ENCODE data around the gene TMC3.

Gene TMC3

DNA sequence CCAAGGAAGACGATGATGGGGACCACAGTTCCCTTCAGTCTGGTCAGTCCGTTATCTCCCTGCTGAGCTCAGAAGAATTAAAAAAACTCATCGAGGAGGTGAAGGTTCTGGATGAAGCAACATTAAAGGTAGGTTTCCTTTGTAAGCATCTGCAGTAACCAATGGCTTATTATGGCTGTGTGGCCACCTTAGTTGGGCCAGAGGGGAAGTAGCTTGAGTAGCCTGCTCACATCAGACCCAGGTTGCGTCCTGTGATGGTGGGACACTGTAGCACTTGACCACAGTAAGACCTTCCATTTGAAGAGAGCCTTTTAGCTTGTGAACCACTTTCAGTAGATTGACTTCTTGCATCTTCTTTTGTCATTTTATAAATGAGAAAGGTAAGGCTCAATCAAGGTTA, 72.6 kb downstream of the TMC3 start:
- DNase-seq (ENCODE audit: low read depth in 4 of 4, low spot score in 1 of 4), result no peak

DNA sequence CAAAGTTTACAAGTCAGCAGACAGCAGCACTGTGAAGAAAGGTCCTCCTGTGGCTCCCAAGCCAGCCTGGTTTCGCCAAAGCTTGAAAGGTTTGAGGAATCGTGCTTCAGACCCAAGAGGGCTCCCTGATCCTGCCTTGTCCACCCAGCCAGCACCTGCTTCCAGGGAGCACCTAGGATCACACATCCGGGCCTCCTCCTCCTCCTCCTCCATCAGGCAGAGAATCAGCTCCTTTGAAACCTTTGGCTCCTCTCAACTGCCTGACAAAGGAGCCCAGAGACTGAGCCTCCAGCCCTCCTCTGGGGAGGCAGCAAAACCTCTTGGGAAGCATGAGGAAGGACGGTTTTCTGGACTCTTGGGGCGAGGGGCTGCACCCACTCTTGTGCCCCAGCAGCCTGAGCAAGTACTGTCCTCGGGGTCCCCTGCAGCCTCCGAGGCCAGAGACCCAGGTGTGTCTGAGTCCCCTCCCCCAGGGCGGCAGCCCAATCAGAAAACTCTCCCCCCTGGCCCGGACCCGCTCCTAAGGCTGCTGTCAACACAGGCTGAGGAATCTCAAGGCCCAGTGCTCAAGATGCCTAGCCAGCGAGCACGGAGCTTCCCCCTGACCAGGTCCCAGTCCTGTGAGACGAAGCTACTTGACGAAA, 74.3 kb downstream of the TMC3 start:
- DNase-seq (ENCODE audit: low read depth in 4 of 4, low spot score in 1 of 4), result no peak

DNA sequence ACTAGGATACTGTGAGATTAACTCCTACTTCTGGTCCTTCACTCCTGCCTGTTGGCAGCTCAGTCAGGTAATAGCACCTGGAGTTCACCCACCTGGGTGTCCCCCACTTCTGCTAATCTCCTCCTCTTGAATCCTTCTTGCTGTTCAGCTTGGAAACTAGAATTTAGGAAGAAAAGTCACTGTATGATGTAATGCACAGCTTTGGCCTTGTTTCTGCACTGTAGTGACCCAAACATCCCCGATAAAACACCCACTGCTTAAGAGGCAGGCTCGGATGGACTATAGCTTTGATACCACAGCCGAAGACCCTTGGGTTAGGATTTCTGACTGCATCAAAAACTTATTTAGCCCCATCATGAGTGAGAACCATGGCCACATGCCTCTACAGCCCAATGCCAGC, 74.9 kb downstream of the TMC3 start:
- DNase-seq (ENCODE audit: low read depth in 4 of 4, low spot score in 1 of 4), result no peak

DNA sequence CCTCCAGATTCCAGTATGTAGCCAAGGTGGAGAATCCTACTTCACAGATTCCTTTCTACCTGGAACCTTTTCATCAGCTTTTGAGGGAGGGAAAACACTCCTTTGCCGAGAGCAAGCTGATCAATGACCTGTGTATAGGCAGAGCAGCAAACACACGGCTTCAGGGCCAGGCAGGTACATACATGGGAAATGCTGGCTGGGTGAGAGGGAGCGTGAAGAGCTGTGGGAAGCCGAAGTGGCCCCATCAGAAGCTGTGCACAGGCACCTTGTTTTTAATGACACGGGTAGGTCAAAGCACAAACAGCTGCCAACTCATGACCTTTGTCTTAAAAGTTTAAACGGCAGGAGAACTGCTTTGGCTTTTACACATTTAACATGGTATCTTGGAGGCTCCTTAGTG, 75.4 kb downstream of the TMC3 start:
- DNase-seq (ENCODE audit: low read depth in 4 of 4, low spot score in 1 of 4), result no peak

DNA sequence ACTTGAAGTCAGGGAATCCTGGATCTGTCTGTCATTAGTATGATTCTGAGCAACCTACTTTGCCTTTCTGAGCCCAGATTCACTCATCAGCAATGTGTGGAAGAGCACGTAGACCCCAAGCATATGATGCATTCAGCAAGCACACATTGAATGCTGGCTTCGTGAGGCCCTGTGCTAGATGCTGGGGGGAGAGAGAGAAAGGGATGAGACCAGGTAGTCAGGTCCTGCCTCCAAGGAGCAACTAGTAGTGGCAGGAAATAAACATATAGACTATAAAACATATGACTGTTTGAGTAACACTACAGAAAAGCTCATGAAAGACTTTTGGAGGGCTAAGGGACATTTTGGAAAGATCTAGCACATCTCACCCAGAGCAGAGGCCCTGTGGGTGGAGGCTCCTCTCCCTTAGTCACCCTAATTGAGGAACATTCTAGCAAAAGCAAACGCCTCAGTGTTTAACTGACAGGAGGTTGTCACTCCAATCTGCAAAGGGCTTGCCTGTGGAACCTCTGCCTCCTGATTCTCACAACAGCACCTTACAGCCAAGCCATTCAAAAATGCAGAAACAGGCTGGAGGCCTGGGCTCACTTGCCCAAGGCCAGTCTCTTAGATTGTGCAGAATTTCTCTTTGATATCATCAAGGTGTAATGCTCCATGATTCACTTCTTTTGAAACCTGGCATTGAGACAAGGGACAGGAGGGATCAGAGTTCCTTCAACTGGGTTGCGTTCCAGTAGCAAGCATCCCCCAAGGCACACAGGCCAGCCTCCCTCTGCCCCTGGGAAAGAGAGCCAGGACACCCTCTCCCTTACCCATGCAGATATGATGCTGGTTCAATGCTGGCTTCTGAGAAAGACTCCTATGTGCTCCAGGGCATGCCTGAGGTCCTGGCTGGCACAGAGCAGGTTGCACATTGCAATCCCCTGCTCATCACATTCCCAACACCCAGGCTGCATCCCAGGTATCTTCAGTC, 76.1 kb downstream of the TMC3 start:
- no peak for DNase-seq (ENCODE audit: low read depth in 4 of 4, low spot score in 1 of 4)

DNA sequence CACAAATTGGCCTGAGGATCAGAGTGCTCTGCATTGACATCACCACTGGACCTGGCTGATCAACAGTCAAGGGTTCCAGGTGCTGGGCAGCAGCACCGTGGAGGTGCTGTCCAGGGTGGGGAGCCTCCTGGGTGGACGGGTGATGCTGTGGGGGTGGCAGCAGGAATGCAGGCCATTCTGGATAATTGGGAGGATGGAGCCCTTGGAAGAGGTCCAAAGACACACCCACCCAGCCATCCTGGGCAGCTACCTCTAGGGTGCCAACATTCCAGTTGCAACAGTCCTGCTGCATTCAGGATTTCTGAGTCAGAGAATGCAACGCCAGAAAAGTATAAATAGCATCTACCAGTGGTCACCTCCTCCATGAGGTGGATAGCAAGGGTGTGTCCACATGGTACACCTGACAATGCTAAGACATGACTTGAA, 76.9 kb downstream of the TMC3 start:
- no peak for DNase-seq (ENCODE audit: low read depth in 4 of 4, low spot score in 1 of 4)

DNA sequence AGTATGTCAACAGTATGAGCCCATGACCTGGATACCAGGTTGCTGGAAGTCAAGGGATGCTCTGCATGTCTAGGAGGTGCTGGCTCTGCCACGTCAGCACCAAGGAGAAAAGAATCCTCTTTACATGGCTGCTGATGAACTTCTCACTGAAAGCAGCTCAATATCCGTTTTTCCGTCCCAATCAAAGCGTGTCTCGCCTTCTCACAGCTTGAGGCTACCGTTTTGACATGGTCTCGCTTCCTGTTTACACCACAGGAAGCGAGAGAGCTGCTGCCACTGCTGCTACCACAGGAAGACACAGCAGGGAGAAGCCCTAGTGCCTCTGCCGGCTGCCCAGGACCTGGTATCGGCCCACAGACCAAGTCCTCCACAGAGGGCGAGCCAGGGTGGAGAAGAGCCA, 77.3 kb downstream of the TMC3 start:
- DNase-seq (ENCODE audit: low read depth in 4 of 4, low spot score in 1 of 4), result peak; percentile 30 to 58 (median 46)

DNA sequence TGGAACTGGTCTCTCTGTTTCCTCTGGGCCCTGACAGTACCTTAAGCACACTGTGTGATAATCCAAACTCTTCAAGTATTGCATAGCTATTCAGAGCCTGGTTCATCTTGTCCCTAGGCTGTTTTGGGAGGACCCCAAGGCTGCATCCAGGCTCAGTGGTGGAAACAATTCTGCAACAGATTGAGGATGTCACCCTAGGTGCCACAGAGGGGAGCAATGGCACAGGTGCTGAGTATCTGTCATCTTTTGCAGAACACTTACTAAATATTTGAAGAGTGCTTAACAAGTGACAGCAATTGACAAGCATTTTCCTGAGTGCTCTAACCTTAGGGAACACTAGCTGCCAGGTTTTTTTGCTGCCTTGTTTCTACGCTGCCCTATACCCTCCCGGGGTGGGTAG, 77.8 kb downstream of the TMC3 start:
- DNase-seq (ENCODE audit: low read depth in 4 of 4, low spot score in 1 of 4), result no peak

DNA sequence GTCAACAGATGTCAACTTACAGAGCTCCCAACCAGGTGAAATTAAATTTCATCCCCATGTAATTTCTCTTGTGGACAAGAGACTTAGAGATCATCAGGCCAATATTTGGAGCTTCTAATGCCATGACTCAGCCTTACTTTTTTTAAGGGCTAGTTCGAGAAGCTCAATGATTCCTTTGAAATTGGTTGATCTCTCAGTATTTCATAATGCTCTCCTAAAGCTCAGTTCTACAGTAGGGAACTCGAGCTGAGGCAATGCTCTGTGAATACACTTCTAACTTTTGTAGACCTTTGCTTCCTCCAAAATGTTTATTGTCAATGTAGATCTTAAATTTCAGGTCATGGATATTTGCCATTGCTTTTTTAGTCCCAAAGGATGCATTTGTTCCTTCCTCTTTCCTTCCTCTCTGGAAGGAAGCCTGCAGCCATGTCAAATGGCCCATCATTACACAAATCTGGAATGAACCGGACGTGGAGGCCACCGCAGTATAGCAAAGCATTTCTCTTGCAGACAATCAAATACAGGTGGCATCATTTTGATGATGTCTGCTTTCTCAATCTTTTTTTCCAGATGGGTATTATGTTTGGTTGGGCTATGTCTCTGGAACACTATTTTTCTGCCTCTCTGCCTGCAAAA, 78.4 kb downstream of the TMC3 start:
- DNase-seq (ENCODE audit: low read depth in 4 of 4, low spot score in 1 of 4), result no peak

DNA sequence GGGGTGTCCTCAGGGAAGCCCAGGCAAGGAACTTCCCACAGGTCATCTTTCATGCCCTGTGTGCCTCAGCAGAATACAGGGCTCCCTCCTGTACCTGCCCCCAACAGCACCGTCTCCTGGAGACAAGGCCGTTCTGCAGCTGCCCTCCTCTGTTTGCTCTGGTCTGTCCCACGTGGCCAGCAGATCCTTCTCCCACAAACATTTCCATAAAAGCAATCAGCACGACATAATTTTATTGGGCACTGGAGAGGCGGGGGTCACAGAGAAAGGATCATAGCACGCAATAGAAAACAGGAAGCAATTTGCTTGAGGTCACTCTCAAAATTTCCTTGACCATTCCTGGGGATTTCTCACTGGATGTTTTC, 79.5 kb downstream of the TMC3 start:
- no peak for DNase-seq (ENCODE audit: low read depth in 4 of 4, low spot score in 1 of 4)

DNA sequence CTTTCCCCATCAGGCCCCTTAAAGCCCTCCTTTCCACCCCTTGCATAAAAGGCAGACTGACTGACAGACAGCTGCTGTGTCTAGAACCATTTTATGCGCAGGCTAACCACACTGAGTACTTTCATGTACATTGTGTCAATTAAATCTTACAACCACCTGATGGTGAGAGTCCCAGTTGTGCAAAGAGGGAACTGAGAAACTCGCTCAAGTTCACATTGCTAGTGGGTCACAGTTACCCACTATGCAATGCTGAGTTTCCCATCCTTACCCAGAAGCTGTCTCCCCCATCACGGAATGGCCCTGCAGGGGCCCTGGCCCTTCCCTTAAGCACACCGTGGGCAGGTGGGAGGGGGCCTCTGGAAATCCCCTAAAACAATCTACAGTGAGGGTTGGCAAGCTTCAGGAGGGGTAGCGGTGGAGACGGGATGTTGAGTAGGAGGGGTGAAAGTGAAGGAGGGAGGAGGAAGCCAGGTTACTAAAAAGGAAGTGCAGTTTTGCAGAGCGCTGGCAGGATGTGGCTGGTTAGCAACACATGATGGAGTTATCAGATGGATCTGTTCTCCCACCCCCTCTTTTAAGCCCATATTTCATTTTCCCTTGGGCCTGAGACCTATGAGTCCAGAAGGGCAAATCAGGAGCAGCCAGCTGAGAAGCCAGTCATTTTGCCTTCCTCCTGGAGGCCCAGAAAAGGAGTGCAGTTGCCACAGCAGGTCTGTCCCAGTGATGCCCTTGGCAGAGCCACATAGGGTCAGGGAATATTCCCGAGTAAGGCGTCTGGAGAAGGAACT, 80.1 kb downstream of the TMC3 start:
- DNase-seq (ENCODE audit: low read depth in 4 of 4, low spot score in 1 of 4), result peak; percentile 32 to 75 (median 56)

DNA sequence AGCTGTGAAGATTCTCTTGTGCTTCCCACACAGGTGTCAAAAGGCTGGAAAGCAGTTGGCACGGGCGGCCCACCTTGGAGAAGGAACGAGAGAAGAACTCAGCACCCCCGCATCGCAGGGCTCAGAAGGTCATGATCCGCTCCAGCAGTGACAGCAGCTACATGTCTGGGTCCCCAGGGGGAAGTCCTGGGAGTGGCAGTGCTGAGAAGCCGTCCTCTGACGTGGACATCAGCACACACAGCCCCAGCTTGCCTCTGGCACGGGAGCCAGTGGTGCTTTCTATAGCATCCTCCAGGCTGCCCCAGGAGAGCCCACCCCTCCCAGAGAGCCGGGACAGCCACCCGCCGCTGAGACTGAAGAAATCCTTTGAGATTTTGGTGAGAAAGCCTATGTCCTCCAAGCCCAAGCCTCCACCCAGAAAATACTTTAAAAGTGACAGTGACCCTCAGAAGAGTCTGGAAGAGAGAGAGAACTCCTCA, 81.5 kb downstream of the TMC3 start:
- DNase-seq (ENCODE audit: low read depth in 4 of 4, low spot score in 1 of 4), result peak in 1 of 4 experiments; percentile 36

DNA sequence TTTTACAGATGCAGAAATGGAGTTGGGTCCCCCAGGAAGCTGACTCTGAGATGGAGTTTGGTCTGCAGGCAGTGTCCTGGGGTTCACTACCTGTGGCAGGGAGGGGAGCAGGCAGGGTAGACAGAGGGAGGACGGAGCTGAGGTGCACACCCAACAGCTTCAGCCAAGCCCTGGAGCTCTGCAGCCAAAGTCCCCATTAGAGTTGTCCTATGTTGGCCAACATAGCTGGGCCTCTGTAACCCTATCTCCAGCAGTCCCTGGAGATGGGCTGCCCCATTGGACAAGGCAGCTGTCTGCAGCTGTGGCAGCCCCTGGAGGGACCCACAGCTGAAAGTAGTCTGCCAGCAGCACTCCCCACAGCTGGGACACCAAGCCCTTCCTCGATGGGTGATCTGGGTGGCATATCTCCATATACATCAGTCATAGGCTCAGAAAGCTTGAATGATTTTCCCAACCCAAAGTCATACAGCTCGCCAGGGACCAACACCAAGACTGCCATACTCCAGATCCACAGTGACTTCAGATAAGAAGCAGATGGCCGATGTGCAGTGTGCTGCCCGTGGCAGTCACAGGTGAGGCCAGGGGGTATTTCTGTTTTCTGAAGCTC, 82.0 kb downstream of the TMC3 start:
- no peak for DNase-seq (ENCODE audit: low read depth in 4 of 4, low spot score in 1 of 4)

DNA sequence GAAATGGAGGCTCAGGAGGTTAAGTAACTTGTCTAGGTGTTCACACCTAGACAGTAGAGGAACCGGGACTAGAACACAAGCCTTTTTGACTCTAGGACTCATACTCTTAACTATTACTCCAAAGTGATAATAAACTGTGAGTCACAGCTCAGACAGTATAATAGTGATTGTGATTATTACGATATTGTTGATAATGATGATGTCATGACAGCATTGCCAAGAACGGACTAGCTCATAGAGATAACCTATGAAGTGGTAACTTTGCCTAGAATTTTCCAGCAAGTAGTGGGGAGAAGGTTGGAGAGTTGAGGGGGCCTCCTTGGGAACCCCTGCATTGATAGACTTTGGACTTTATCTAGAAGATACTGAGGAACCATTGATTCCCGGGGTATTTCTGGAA, 84.1 kb downstream of the TMC3 start:
- DNase-seq (ENCODE audit: low read depth in 4 of 4, low spot score in 1 of 4), result no peak

DNA sequence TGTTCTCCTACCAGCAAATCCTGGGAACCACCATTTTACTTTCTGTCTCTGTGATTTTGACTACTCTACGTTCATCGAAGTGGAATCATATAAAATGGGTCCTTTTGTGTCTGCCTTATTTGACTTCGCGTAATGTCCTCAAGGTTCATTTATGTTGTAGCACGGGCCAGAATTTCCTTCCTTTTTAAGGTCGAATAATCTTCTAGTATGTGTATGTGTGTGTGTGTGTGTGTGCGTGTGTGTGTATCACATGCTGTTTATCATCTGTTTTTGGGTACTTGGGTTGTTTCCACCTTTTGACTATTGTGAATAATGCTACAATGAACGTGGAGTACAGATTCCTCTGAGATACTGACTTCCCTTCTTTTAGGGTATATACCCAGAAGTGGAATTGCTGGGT, 85.4 kb downstream of the TMC3 start:
- DNase-seq (ENCODE audit: low read depth in 4 of 4, low spot score in 1 of 4), result no peak

DNA sequence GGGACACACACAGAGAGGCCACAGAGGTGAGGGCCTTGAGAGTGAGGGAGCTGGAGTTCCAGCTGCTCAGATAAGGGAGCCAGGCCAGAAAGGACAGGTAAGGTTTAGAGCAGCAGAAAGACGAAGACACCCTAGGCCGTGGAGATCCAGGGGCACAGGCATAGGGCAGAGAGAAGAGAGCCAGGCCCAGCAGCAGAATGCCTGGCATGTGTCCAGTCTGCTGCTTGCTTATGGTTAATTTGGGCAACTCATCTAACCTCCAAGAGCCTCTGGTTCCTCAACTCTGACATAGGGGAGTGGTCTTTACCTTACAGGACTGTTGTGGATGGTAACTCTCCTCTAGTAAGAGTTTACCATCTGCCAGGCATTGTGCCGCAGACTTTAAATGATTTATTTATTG, 86.0 kb downstream of the TMC3 start:
- no peak for DNase-seq (ENCODE audit: low read depth in 4 of 4, low spot score in 1 of 4)

DNA sequence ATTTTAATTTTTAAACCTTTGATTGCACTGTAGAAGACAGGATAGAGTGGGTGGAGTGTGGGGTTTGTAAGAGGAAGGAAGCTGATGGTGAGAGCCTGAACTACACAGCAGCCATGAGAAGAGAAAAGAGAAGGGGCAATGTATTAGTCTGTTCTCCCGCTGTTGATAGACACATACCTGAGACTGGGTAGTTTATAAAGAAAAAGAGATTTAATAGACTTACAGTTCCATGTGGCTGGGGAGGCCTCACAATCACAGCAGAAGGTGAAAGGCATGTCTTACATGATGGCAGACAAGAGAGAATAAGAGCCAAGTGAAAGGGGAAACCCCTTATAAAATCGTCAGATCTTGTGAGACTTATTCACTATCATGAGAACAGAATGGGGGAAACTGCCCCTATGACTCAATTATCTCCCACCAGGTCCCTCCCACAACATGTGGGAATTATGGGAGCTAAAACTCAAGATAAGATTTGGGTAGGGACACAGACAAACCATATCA, 87.3 kb downstream of the TMC3 start:
- no peak for DNase-seq (ENCODE audit: low read depth in 4 of 4, low spot score in 1 of 4)

DNA sequence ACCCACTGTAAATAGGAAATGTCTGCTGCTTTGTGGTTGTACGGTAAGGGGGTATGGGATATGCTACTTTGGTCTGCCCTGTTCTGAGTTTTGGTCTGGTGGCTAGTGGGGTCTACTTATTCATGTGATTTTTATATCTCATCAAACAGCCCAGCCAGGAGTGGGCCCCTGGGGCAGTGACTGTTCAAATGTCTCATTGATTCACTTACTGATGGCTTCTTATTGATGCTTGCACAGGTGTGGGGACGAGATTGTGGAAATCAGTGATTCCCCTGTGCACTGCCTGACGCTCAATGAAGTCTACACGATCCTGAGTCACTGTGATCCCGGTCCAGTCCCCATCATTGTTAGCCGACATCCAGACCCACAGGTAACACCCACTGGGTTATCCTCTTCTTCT, 88.6 kb downstream of the TMC3 start:
- no peak for DNase-seq (ENCODE audit: low read depth in 4 of 4, low spot score in 1 of 4)

DNA sequence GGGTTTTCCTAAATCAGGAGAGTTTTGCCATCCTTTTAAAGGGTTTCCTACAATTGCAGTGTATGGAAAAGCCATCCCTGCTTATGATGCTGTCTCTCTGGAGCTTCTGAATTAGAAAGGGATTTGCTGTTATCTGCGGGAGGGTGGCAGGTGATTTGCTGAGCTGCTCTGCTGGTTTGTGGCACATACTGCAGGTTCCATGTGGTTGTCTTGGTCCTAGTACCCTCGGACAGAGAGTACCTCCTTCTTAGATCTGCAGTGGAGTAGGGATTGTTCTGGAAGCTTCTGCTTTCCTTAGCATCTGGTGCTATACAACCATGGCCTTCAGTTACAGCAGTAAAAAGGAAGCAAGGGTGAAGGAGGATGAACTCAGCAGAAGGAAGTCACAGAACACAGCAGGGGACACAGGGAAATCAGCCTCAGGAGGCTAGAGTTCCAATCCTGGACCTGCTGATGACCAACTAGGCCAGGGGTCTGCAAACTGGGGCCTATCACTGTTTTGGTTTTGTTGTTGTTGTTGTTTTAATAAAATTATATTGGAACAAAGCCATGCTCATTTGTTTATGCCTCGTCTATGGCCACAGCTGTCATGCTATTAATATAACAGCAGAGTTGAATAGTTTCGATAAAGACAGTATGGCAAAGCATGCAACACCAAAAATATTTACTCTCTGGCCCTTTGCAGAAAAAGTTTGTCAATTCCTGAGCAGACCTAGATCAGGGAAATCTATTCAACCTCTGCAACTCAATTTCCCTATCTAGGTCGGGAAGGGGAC, 89.6 kb downstream of the TMC3 start:
- no peak for DNase-seq (ENCODE audit: low read depth in 4 of 4, low spot score in 1 of 4)

DNA sequence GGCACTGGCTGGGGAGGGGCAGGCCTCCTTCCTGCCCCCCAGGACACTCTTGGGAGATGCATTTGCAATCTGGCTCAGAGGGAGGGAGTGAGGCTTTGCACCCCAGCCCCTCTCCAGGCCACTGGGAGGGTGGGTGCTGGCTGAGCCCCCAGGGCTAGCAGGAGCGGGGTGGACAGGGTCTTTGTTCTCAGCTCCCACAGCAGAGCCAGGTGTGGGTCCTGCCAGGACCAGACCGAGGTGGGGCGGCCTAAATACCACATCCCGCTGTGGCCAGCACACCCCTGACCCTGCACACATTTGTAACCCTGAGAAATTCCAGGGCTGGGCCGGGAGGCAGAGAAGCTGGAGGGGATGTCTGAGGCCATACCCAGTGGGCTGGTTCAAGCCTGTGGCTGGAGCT, 91.1 kb downstream of the TMC3 start:
- no peak for DNase-seq (ENCODE audit: low read depth in 4 of 4, low spot score in 1 of 4)
